ENCODE results near the gene NOP53.
A peak's percentile ranks its signal among the peaks of the same experiment; 100 is the strongest.
"Not testable (repeated sequence)": the region's sequence is repeated elsewhere in the genome, so short reads cannot be mapped to it uniquely, and the experiment has no call there.

Gene NOP53

GRCh38 chr19:47725759-47726401, 19.5 kb upstream of the NOP53 start:
- no peak for DNase-seq (ENCODE audit: low spot score in 2 of 2)
- no peak for ATAC-seq (replicated peaks; ENCODE audit: extremely low read depth, poor library complexity, severe bottlenecking)
- Mint-ChIP-seq H3K27ac (ENCODE audit: low read depth) (no peak overlapping the region), H3K27me3 (peaks cover 42% of the 10 kb centered on the region), H3K4me1 (peaks cover 17% of the 10 kb centered on the region), H3K36me3 (ENCODE audit: insufficient read depth) (no peaks in the 10 kb centered on the region), H3K9me3 (no peaks in the 10 kb centered on the region), H3K4me3 (no peak overlapping the region)

- Mint-ChIP-seq H3K4me3 (no peak overlapping the region), H3K27me3 (peaks cover 45% of the 10 kb centered on the region), H3K27ac (ENCODE audit: low read depth) (no peak overlapping the region), H3K36me3 (ENCODE audit: insufficient read depth) (no peaks in the 10 kb centered on the region), H3K4me1 (peaks cover 17% of the 10 kb centered on the region), H3K9me3 (no peaks in the 10 kb centered on the region)
- DNase-seq (ENCODE audit: low spot score in 2 of 2), result no peak
- no peak for ATAC-seq (replicated peaks; ENCODE audit: extremely low read depth, poor library complexity, severe bottlenecking)
Measured at GRCh38 chr19:47726467-47726866, 18.9 kb upstream of the NOP53 start.

GRCh38 chr19:47728295-47728694, 17.1 kb upstream of the NOP53 start:
- Mint-ChIP-seq H3K4me1 (peaks cover 17% of the 10 kb centered on the region), H3K27me3 (peaks cover 37% of the 10 kb centered on the region)
- not testable (repeated sequence) for H3K36me3 Mint-ChIP-seq (ENCODE audit: insufficient read depth); H3K4me3 Mint-ChIP-seq; H3K27ac Mint-ChIP-seq (ENCODE audit: low read depth); DNase-seq (ENCODE audit: low spot score in 2 of 2); H3K9me3 Mint-ChIP-seq; ATAC-seq (replicated peaks; ENCODE audit: extremely low read depth, poor library complexity, severe bottlenecking)

GRCh38 chr19:47729468-47729798, 15.9 kb upstream of the NOP53 start:
- no peak for DNase-seq (ENCODE audit: low spot score in 2 of 2)
- peak overlapping the region; percentile 29 for H3K4me3 Mint-ChIP-seq
- H3K27ac Mint-ChIP-seq (ENCODE audit: low read depth), result no peak overlapping the region
- H3K36me3 Mint-ChIP-seq (ENCODE audit: insufficient read depth), result peaks cover 2% of the 10 kb centered on the region
- H3K9me3 Mint-ChIP-seq, result no peaks in the 10 kb centered on the region
- ATAC-seq (replicated peaks; ENCODE audit: extremely low read depth, poor library complexity, severe bottlenecking), result no peak
- peaks cover 17% of the 10 kb centered on the region for H3K4me1 Mint-ChIP-seq
- H3K27me3 Mint-ChIP-seq, result peaks cover 49% of the 10 kb centered on the region

GRCh38 chr19:47729799-47730520, 15.4 kb upstream of the NOP53 start:
- Mint-ChIP-seq H3K9me3 (no peaks in the 10 kb centered on the region), H3K36me3 (ENCODE audit: insufficient read depth) (peaks cover 2% of the 10 kb centered on the region), H3K4me3 (peak overlapping the region; percentile 29), H3K27me3 (peaks cover 51% of the 10 kb centered on the region), H3K27ac (ENCODE audit: low read depth) (no peak overlapping the region), H3K4me1 (peaks cover 17% of the 10 kb centered on the region)
- ATAC-seq (replicated peaks; ENCODE audit: extremely low read depth, poor library complexity, severe bottlenecking) (no peak), DNase-seq (ENCODE audit: low spot score in 2 of 2) (no peak)

- H3K4me3 Mint-ChIP-seq, result peak overlapping the region; percentile 7
- no peak overlapping the region for H3K27ac Mint-ChIP-seq (ENCODE audit: low read depth)
- ATAC-seq (replicated peaks; ENCODE audit: extremely low read depth, poor library complexity, severe bottlenecking) (no peak), DNase-seq (ENCODE audit: low spot score in 2 of 2) (no peak)
- peaks cover 2% of the 10 kb centered on the region for H3K36me3 Mint-ChIP-seq (ENCODE audit: insufficient read depth)
- peaks cover 17% of the 10 kb centered on the region for H3K4me1 Mint-ChIP-seq
- H3K27me3 Mint-ChIP-seq, result peaks cover 51% of the 10 kb centered on the region
- no peaks in the 10 kb centered on the region for H3K9me3 Mint-ChIP-seq
Measured at GRCh38 chr19:47730521-47730889, 14.8 kb upstream of the NOP53 start.

GRCh38 chr19:47730910-47731309, 14.4 kb upstream of the NOP53 start:
- Mint-ChIP-seq H3K36me3 (ENCODE audit: insufficient read depth) (peaks cover 2% of the 10 kb centered on the region), H3K9me3 (no peaks in the 10 kb centered on the region), H3K27ac (ENCODE audit: low read depth) (no peak overlapping the region), H3K4me1 (peaks cover 17% of the 10 kb centered on the region), H3K4me3 (no peak overlapping the region), H3K27me3 (peaks cover 51% of the 10 kb centered on the region)
- no peak for DNase-seq (ENCODE audit: low spot score in 2 of 2)
- no peak for ATAC-seq (replicated peaks; ENCODE audit: extremely low read depth, poor library complexity, severe bottlenecking)

- no peak overlapping the region for H3K4me3 Mint-ChIP-seq
- H3K9me3 Mint-ChIP-seq, result no peaks in the 10 kb centered on the region
- ATAC-seq (replicated peaks; ENCODE audit: extremely low read depth, poor library complexity, severe bottlenecking), result no peak
- H3K27ac Mint-ChIP-seq (ENCODE audit: low read depth), result no peak overlapping the region
- peaks cover 4% of the 10 kb centered on the region for H3K4me1 Mint-ChIP-seq
- peaks cover 2% of the 10 kb centered on the region for H3K36me3 Mint-ChIP-seq (ENCODE audit: insufficient read depth)
- no peak for DNase-seq (ENCODE audit: low spot score in 2 of 2)
- peaks cover 35% of the 10 kb centered on the region for H3K27me3 Mint-ChIP-seq
Measured at GRCh38 chr19:47735131-47735530, 10.2 kb upstream of the NOP53 start.

- Mint-ChIP-seq H3K4me3 (no peak overlapping the region), H3K27me3 (peaks cover 8% of the 10 kb centered on the region), H3K9me3 (no peaks in the 10 kb centered on the region), H3K4me1 (peaks cover 10% of the 10 kb centered on the region), H3K36me3 (ENCODE audit: insufficient read depth) (peaks cover 10% of the 10 kb centered on the region), H3K27ac (ENCODE audit: low read depth) (no peak overlapping the region)
- DNase-seq (ENCODE audit: low spot score in 2 of 2), result no peak
- no peak for ATAC-seq (replicated peaks; ENCODE audit: extremely low read depth, poor library complexity, severe bottlenecking)
Measured at GRCh38 chr19:47740866-47741519, 4.4 kb upstream of the NOP53 start.

- Mint-ChIP-seq H3K4me3 (no peak overlapping the region), H3K27me3 (peaks cover 1% of the 10 kb centered on the region), H3K4me1 (peaks cover 10% of the 10 kb centered on the region), H3K9me3 (no peaks in the 10 kb centered on the region), H3K27ac (ENCODE audit: low read depth) (no peak overlapping the region), H3K36me3 (ENCODE audit: insufficient read depth) (peaks cover 11% of the 10 kb centered on the region)
- no peak for ATAC-seq (replicated peaks; ENCODE audit: extremely low read depth, poor library complexity, severe bottlenecking)
- DNase-seq (ENCODE audit: low spot score in 2 of 2), result no peak
Measured at GRCh38 chr19:47741544-47742140, 3.7 kb upstream of the NOP53 start.

GRCh38 chr19:47742634-47743033, 2.7 kb upstream of the NOP53 start:
- Mint-ChIP-seq H3K27ac (ENCODE audit: low read depth) (no peak overlapping the region), H3K27me3 (no peaks in the 10 kb centered on the region), H3K4me1 (peaks cover 10% of the 10 kb centered on the region), H3K9me3 (no peaks in the 10 kb centered on the region), H3K4me3 (peak overlapping the region; percentile 70), H3K36me3 (ENCODE audit: insufficient read depth) (peaks cover 14% of the 10 kb centered on the region)
- DNase-seq (ENCODE audit: low spot score in 2 of 2) (no peak), ATAC-seq (replicated peaks; ENCODE audit: extremely low read depth, poor library complexity, severe bottlenecking) (no peak)

GRCh38 chr19:47746129-47746528, 783 bp downstream of the NOP53 start:
- DNase-seq (ENCODE audit: low spot score in 2 of 2); H3K9me3 Mint-ChIP-seq; ATAC-seq (replicated peaks; ENCODE audit: extremely low read depth, poor library complexity, severe bottlenecking); H3K27me3 Mint-ChIP-seq: not testable (repeated sequence)
- Mint-ChIP-seq H3K36me3 (ENCODE audit: insufficient read depth) (peaks cover 38% of the 10 kb centered on the region), H3K4me1 (peaks cover 29% of the 10 kb centered on the region), H3K4me3 (peak overlapping the region; percentile 99), H3K27ac (ENCODE audit: low read depth) (peak overlapping the region; percentile 100)

All from central memory CD8-positive, alpha-beta T cell (primary cell).